ENCODE measurements around the gene ACOT12.
"Not testable (repeated sequence)": the region's sequence is repeated elsewhere in the genome, so short reads cannot be mapped to it uniquely, and the experiment has no call there.

ACOT12 gene

GRCh38 chr5:81393783-81394718 is at the start of gene ACOT12:
TSS of gene ACOT12 (minus strand) at chr5:81394134. CDS start at chr5:81394114, 20 bp downstream.
- DNase-seq (ENCODE audit: low spot score), result peak; percentile 54

- no peak for DNase-seq (ENCODE audit: low spot score)
These were observed 41.1 kb upstream of the ACOT12 start for GRCh38 chr5:81435023-81435422.

- no peak for DNase-seq (ENCODE audit: low spot score)
These were observed 36.1 kb upstream of the ACOT12 start for GRCh38 chr5:81429985-81430384.

- DNase-seq (ENCODE audit: low spot score), result no peak
These were observed 35.4 kb upstream of the ACOT12 start for GRCh38 chr5:81429363-81429762.

GRCh38 chr5:81428861-81429260 is 34.9 kb upstream of the ACOT12 start:
- DNase-seq (ENCODE audit: low spot score), result no peak

- DNase-seq (ENCODE audit: low spot score), result no peak
These were observed 34.5 kb upstream of the ACOT12 start for GRCh38 chr5:81428446-81428845.

GRCh38 chr5:81427566-81427965 is 33.6 kb upstream of the ACOT12 start:
- DNase-seq (ENCODE audit: low spot score), result no peak

GRCh38 chr5:81426359-81427030 is 32.6 kb upstream of the ACOT12 start:
- no peak for DNase-seq (ENCODE audit: low spot score)

GRCh38 chr5:81425569-81425968 is 31.6 kb upstream of the ACOT12 start:
- peak; percentile 31 for DNase-seq (ENCODE audit: low spot score)

GRCh38 chr5:81424728-81425127 is 30.8 kb upstream of the ACOT12 start:
- no peak for DNase-seq (ENCODE audit: low spot score)

GRCh38 chr5:81422671-81423070 is 28.7 kb upstream of the ACOT12 start:
- DNase-seq (ENCODE audit: low spot score), result no peak

GRCh38 chr5:81420039-81420667 is 26.2 kb upstream of the ACOT12 start:
- DNase-seq (ENCODE audit: low spot score), result no peak

- no peak for DNase-seq (ENCODE audit: low spot score)
These were observed 24.7 kb upstream of the ACOT12 start for GRCh38 chr5:81418606-81419005.

- no peak for DNase-seq (ENCODE audit: low spot score)
These were observed 23.1 kb upstream of the ACOT12 start for GRCh38 chr5:81417052-81417451.

GRCh38 chr5:81409896-81410295 is 16.0 kb upstream of the ACOT12 start:
- DNase-seq (ENCODE audit: low spot score), result no peak

GRCh38 chr5:81409361-81409760 is 15.4 kb upstream of the ACOT12 start:
- no peak for DNase-seq (ENCODE audit: low spot score)

- DNase-seq (ENCODE audit: low spot score), result no peak
These were observed 14.6 kb upstream of the ACOT12 start for GRCh38 chr5:81408496-81408895.

GRCh38 chr5:81407811-81408210 is 13.9 kb upstream of the ACOT12 start:
- DNase-seq (ENCODE audit: low spot score), result not testable (repeated sequence)

- DNase-seq (ENCODE audit: low spot score), result no peak
These were observed 11.4 kb upstream of the ACOT12 start for GRCh38 chr5:81405126-81405891.

GRCh38 chr5:81402192-81402930 is 8.4 kb upstream of the ACOT12 start:
- no peak for DNase-seq (ENCODE audit: low spot score)

GRCh38 chr5:81401266-81401665 is 7.3 kb upstream of the ACOT12 start:
- DNase-seq (ENCODE audit: low spot score), result no peak
